GM21717 (cell line): Measurements from ENCODE around the gene POFUT2.

ENCODE experiments used
- ATAC-seq: cut with Tn5 transposase; IDR thresholded peaks from one replicate; pipeline ENCODE4 v1.9.1; 2021; ENCODE audit warnings: mild to moderate bottlenecking, moderate library complexity; ENCODE audit not compliant: unreplicated experiment

Gene POFUT2

GRCh38 chr21:45299026-45299863, 11.6 kb upstream of the POFUT2 start:
- no peak for ATAC-seq

GRCh38 chr21:45297869-45298268, 10.2 kb upstream of the POFUT2 start:
- ATAC-seq = no peak

- no peak for ATAC-seq
Measured at GRCh38 chr21:45297329-45297728, 9.6 kb upstream of the POFUT2 start.

GRCh38 chr21:45296638-45297037, 8.9 kb upstream of the POFUT2 start:
- no peak for ATAC-seq

GRCh38 chr21:45295576-45296365, 8.1 kb upstream of the POFUT2 start:
- ATAC-seq = no peak

GRCh38 chr21:45294509-45295291, 7.0 kb upstream of the POFUT2 start:
- ATAC-seq = no peak

- no peak for ATAC-seq
Measured at GRCh38 chr21:45293726-45294401, 6.2 kb upstream of the POFUT2 start.

- no peak for ATAC-seq
Measured at GRCh38 chr21:45293220-45293725, 5.6 kb upstream of the POFUT2 start.

GRCh38 chr21:45292399-45293219, 4.9 kb upstream of the POFUT2 start:
- no peak for ATAC-seq

- ATAC-seq = no peak
Measured at GRCh38 chr21:45291613-45292398, 4.1 kb upstream of the POFUT2 start.

GRCh38 chr21:45290948-45291612, 3.4 kb upstream of the POFUT2 start:
- ATAC-seq = no peak

GRCh38 chr21:45289655-45290515, 2.2 kb upstream of the POFUT2 start:
- ATAC-seq = no peak

GRCh38 chr21:45289134-45289533, 1.4 kb upstream of the POFUT2 start:
- no peak for ATAC-seq

GRCh38 chr21:45288441-45288841, 746 bp upstream of the POFUT2 start:
- ATAC-seq = peak; percentile 4

GRCh38 chr21:45286671-45287437, 841 bp downstream of the POFUT2 start:
- no peak for ATAC-seq

GRCh38 chr21:45285266-45285931, 2.3 kb downstream of the POFUT2 start:
- ATAC-seq = no peak
